CD14-positive monocyte (primary cell): Measurements from ENCODE around the gene NKX2-2. TPM values are rescaled to one million over a fixed set of nuclear protein-coding genes. Genes with fewer than 3 reads are reported as not detected.

Experiments
- DNase-seq, 3 donors: peaks; one replicate each; pipeline ENCODE4 v3.0.0-alpha.2; 2011 to 2022
- H2AFZ ChIP-seq: 2 replicates; pipeline ENCODE4 v1.6.0; 2012; ENCODE audit warnings: mild to moderate bottlenecking, low read depth, low read length, inconsistent platforms; ENCODE audit not compliant: insufficient read depth, poor library complexity, severe bottlenecking
- H3K27ac ChIP-seq, 2 donors: 1 replicate in 1 of 2; 2 replicates in 1 of 2; pipeline ENCODE4 v1.5.1; 2012 to 2013; ENCODE audit warnings: low read length in 2 of 2, control low read depth in 1 of 2, inconsistent platforms in 1 of 2, low read depth in 1 of 2, mild to moderate bottlenecking in 1 of 2
- H3K27me3 ChIP-seq, 2 donors: one replicate each; pipeline versions ENCODE4 v1.6.0 to v1.6.1; 2011 to 2013; ENCODE audit warnings: low read length in 2 of 2; ENCODE audit not compliant: control insufficient read depth in 2 of 2, insufficient read depth in 2 of 2
- H3K36me3 ChIP-seq, 2 donors: replicated peaks in 1 of 2; 1 replicate in 1 of 2; 2 replicates in 1 of 2; pipeline versions ENCODE4 v1.5.1 to v1.6.1; 2012 to 2013; ENCODE audit warnings: low read length in 2 of 2, control low read depth in 1 of 2, inconsistent platforms in 1 of 2, mild to moderate bottlenecking in 1 of 2; ENCODE audit not compliant: insufficient read depth in 2 of 2, control insufficient read depth in 1 of 2
- H3K4me1 ChIP-seq, 2 donors: 1 replicate in 1 of 2; 2 replicates in 1 of 2; pipeline versions ENCODE4 v1.5.1 to v1.6.1; 2012 to 2013; ENCODE audit warnings: low read length in 2 of 2, control low read depth in 1 of 2, inconsistent platforms in 1 of 2, mild to moderate bottlenecking in 1 of 2, moderate library complexity in 1 of 2; ENCODE audit not compliant: insufficient read depth in 2 of 2, control insufficient read depth in 1 of 2
- H3K4me2 ChIP-seq: replicated peaks from 2 replicates; pipeline ENCODE3; 2012; ENCODE audit warnings: low read length, moderate library complexity, mild to moderate bottlenecking; ENCODE audit not compliant: poor library complexity, severe bottlenecking; ENCODE audit errors: extremely low read depth
- H3K4me3 ChIP-seq, 3 experiments: fragments of 200-600 bp in 1 of 3; sonication (generic) in 1 of 3; replicated peaks in 1 of 3; 1 replicate in 2 of 3; 2 replicates in 1 of 3; pipeline ENCODE4 v1.5.1; 2011 to 2013; ENCODE audit warnings: low read length in 3 of 3, mild to moderate bottlenecking in 3 of 3, control low read depth in 2 of 3, low read depth in 2 of 3, inconsistent platforms in 1 of 3, moderate library complexity in 1 of 3
- H3K79me2 ChIP-seq: 2 replicates; pipeline ENCODE4 v1.6.0; 2012; ENCODE audit warnings: mild to moderate bottlenecking, control low read depth, inconsistent platforms, low read length, moderate library complexity; ENCODE audit not compliant: insufficient read depth
- H3K9ac ChIP-seq: 2 replicates; pipeline ENCODE4 v1.6.0; 2017; ENCODE audit warnings: low read length, mild to moderate bottlenecking; ENCODE audit not compliant: insufficient read depth, poor library complexity, severe bottlenecking
- H3K9me3 ChIP-seq, 2 donors: replicated peaks in 1 of 2; 1 replicate in 1 of 2; 2 replicates in 1 of 2; pipeline versions ENCODE4 v1.5.1 to v1.6.1; 2012 to 2013; ENCODE audit warnings: low read length in 2 of 2, control low read depth in 1 of 2; ENCODE audit not compliant: control insufficient read depth in 1 of 2, insufficient read depth in 1 of 2
- H4K20me1 ChIP-seq: 2 replicates; pipeline ENCODE4 v1.6.0; 2012; ENCODE audit warnings: mild to moderate bottlenecking, low read length, control low read depth, moderate library complexity; ENCODE audit not compliant: insufficient read depth
- H3K27ac Mint-ChIP-seq, 7 donors: one replicate each; pipeline ENCODE4 v1.8.0; 2020; ENCODE audit warnings: mild to moderate bottlenecking in 7 of 7, mixed read lengths in 7 of 7, moderate library complexity in 6 of 7, inconsistent platforms in 2 of 7
- H3K27me3 Mint-ChIP-seq, 3 donors: one replicate each; pipeline ENCODE4 v1.8.0; 2021 to 2022; ENCODE audit warnings: low read depth in 3 of 3, mild to moderate bottlenecking in 3 of 3, mixed read lengths in 3 of 3, moderate library complexity in 3 of 3, inconsistent platforms in 1 of 3
- H3K36me3 Mint-ChIP-seq, 2 donors: one replicate each; pipeline ENCODE4 v1.8.0; 2020; ENCODE audit warnings: mixed read lengths in 2 of 2, inconsistent platforms in 1 of 2, mild to moderate bottlenecking in 1 of 2
- H3K4me1 Mint-ChIP-seq: one replicate; pipeline ENCODE4 v1.8.0; 2020; ENCODE audit warnings: mild to moderate bottlenecking, mixed read lengths
- H3K4me3 Mint-ChIP-seq, 2 donors: one replicate each; pipeline ENCODE4 v1.8.0; 2020; ENCODE audit warnings: mild to moderate bottlenecking in 2 of 2, mixed read lengths in 2 of 2, moderate library complexity in 1 of 2
- H3K9me3 Mint-ChIP-seq, 7 donors: one replicate each; pipeline ENCODE4 v1.8.0; 2020 to 2022; ENCODE audit warnings: mixed read lengths in 7 of 7, mild to moderate bottlenecking in 6 of 7, moderate library complexity in 6 of 7, inconsistent platforms in 2 of 7
- WGBS: methylation state at CpG from one replicate; pipeline ENCODE4 v1.1.5; 2013; ENCODE audit warnings: missing lambda C conversion rate; ENCODE audit not compliant: insufficient coverage; 5-methylcytosine and 5-hydroxymethylcytosine counted together
- intact Hi-C, 2 donors: fragments of 100-400 bp; cut with micrococcal nuclease; formaldehyde crosslinking; loops; one replicate each; pipeline versions ENCODE4 v1.15.0 to v1.15.1; 2023
- polyA plus RNA-seq, 3 donors: library from polyadenylated mRNA; depleted of rRNA in 1 of 3; unstranded in 2 of 3; stranded (reverse) in 1 of 3; fragments of 300-500 nt in 2 of 3; fragments of >200 nt in 1 of 3; fragmentation: Illumina TruSeq in 2 of 3; gene quantifications; 1 replicate in 2 of 3; 2 replicates in 1 of 3; pipeline ENCODE4 v1.2.3, GENCODE V29; 2012 to 2021
- TF ChIP-seq, protein P1 (sequence below): fragments of 200-600 bp; IDR thresholded peaks from one replicate; pipeline ENCODE4 v1.8.0; 2022; ENCODE audit warnings: antibody characterized with exemption, mild to moderate bottlenecking

Gene NKX2-2
- polyA plus RNA-seq, 3 donors, result not detected

GRCh38 chr20:21503345-21503744 lies 10.5 kb downstream of the NKX2-2 start:
- Histone ChIP-seq H3K79me2 (no peaks in the 10 kb centered on the region), H3K36me3 (no peaks in the 10 kb centered on the region), H3K27me3 (peaks cover 33 to 46% of the 10 kb centered on the region in 2 donors), H3K9me3 (peaks cover 4 to 19% of the 10 kb centered on the region in 2 donors), H3K4me3 (no peak overlapping the region), H4K20me1 (no peaks in the 10 kb centered on the region), H3K4me1 (peaks cover 13 to 15% of the 10 kb centered on the region in 2 donors), H2AFZ (no peak overlapping the region), H3K9ac (no peak overlapping the region), H3K4me2 (no peak overlapping the region), H3K27ac (no peak overlapping the region)
- 77% methylated on average over 3 of the region's 4 CpGs for WGBS
- Mint-ChIP-seq H3K27me3 (peaks cover 52 to 78% (median 65%) of the 10 kb centered on the region in 3 donors), H3K4me1 (peaks cover 19% of the 10 kb centered on the region), H3K27ac (no peak overlapping the region), H3K9me3 (peaks cover 0 to 15% (median 6%) of the 10 kb centered on the region in 7 donors), H3K4me3 (no peak overlapping the region), H3K36me3 (peaks cover 0 to 2% of the 10 kb centered on the region in 2 donors)
- intact Hi-C loops, result loop anchor here (5.0 to 10.0 kb wide), 2 partner anchors 109 to 641 kb away; partner anchors contain the start of gene NKX2-4 (in 1 of the 2)
- no peak for DNase-seq
- TF ChIP-seq, protein P1, sequence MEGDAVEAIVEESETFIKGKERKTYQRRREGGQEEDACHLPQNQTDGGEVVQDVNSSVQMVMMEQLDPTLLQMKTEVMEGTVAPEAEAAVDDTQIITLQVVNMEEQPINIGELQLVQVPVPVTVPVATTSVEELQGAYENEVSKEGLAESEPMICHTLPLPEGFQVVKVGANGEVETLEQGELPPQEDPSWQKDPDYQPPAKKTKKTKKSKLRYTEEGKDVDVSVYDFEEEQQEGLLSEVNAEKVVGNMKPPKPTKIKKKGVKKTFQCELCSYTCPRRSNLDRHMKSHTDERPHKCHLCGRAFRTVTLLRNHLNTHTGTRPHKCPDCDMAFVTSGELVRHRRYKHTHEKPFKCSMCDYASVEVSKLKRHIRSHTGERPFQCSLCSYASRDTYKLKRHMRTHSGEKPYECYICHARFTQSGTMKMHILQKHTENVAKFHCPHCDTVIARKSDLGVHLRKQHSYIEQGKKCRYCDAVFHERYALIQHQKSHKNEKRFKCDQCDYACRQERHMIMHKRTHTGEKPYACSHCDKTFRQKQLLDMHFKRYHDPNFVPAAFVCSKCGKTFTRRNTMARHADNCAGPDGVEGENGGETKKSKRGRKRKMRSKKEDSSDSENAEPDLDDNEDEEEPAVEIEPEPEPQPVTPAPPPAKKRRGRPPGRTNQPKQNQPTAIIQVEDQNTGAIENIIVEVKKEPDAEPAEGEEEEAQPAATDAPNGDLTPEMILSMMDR, result no peak

- H3K4me3 ChIP-seq, result no peak overlapping the region
- peaks cover 0 to 3% (median 0%) of the 10 kb centered on the region in 7 donors for H3K9me3 Mint-ChIP-seq
- H3K9ac ChIP-seq, result no peak overlapping the region
- H3K79me2 ChIP-seq, result no peaks in the 10 kb centered on the region
- DNase-seq, result no peak
- peaks cover 8% of the 10 kb centered on the region in 2 donors for H3K4me1 ChIP-seq
- H3K36me3 Mint-ChIP-seq, result no peaks in the 10 kb centered on the region
- H2AFZ ChIP-seq, result no peak overlapping the region
- no peaks in the 10 kb centered on the region for H4K20me1 ChIP-seq
- no peak overlapping the region for H3K27ac Mint-ChIP-seq
- intact Hi-C loops, result loop anchor here (5.0 to 10.0 kb wide), 2 partner anchors 106 to 639 kb away; partner anchors contain the start of gene NKX2-4 (in 1 of the 2)
- H3K36me3 ChIP-seq, result no peaks in the 10 kb centered on the region
- 89% methylated on average over 11 of the region's 11 CpGs for WGBS
- H3K4me1 Mint-ChIP-seq, result peaks cover 5% of the 10 kb centered on the region
- H3K9me3 ChIP-seq, result no peaks in the 10 kb centered on the region
- H3K4me3 Mint-ChIP-seq, result no peak overlapping the region
- no peak overlapping the region for H3K27ac ChIP-seq
- no peak overlapping the region for H3K4me2 ChIP-seq
- peaks cover 12 to 25% of the 10 kb centered on the region in 2 donors for H3K27me3 ChIP-seq
- peaks cover 34 to 69% (median 53%) of the 10 kb centered on the region in 3 donors for H3K27me3 Mint-ChIP-seq
- TF ChIP-seq, protein P1, result no peak
These were observed 12.7 kb downstream of the NKX2-2 start for GRCh38 chr20:21501184-21501583.
